H9 (cell line): ENCODE data around the gene TMED6. TPM values are rescaled to one million over a fixed set of nuclear protein-coding genes. Genes with fewer than 3 reads are reported as not detected.

ENCODE experiments used
- DNase-seq: peaks from one replicate; pipeline ENCODE4 v3.0.0-alpha.2; 2017
- H2AFZ ChIP-seq: one replicate; pipeline ENCODE4 v1.6.1; 2013; ENCODE audit warnings: mild to moderate bottlenecking, low read length, control low read depth, moderate library complexity
- H2AK5ac ChIP-seq: 2 replicates; pipeline ENCODE4 v1.6.1; 2013; ENCODE audit warnings: low read length, control low read depth, mixed read lengths; ENCODE audit not compliant: insufficient read length
- H2BK120ac ChIP-seq: one replicate; pipeline ENCODE4 v1.6.1; 2013; ENCODE audit warnings: low read depth, mild to moderate bottlenecking, low read length, control low read depth, inconsistent platforms; ENCODE audit not compliant: poor library complexity, severe bottlenecking
- H2BK12ac ChIP-seq: 2 replicates; pipeline ENCODE4 v1.6.1; 2013; ENCODE audit warnings: low read length, control low read depth, mixed read lengths, low read depth; ENCODE audit not compliant: insufficient read length
- H2BK15ac ChIP-seq: 2 replicates; pipeline ENCODE4 v1.6.1; 2013; ENCODE audit warnings: low read depth, low read length, control low read depth
- H2BK20ac ChIP-seq: one replicate; pipeline ENCODE4 v1.6.1; 2013; ENCODE audit warnings: low read depth, mild to moderate bottlenecking, low read length, control low read depth, inconsistent platforms; ENCODE audit not compliant: poor library complexity, severe bottlenecking
- H2BK5ac ChIP-seq: 2 replicates; pipeline ENCODE4 v1.6.1; 2013; ENCODE audit warnings: low read length, control low read depth, mixed read lengths; ENCODE audit not compliant: insufficient read length
- H3K14ac ChIP-seq: 2 replicates; pipeline ENCODE4 v1.6.1; 2013; ENCODE audit warnings: low read length, control low read depth; ENCODE audit not compliant: insufficient read depth
- H3K18ac ChIP-seq: 2 replicates; pipeline ENCODE4 v1.6.1; 2013; ENCODE audit warnings: low read depth, mild to moderate bottlenecking, mixed read lengths, low read length, control low read depth; ENCODE audit not compliant: insufficient read length
- H3K23ac ChIP-seq: 2 replicates; pipeline ENCODE4 v1.6.1; 2013; ENCODE audit warnings: low read length, control low read depth, mixed read lengths, low read depth; ENCODE audit not compliant: insufficient read length
- H3K23me2 ChIP-seq: 2 replicates; pipeline ENCODE4 v1.6.1; 2013; ENCODE audit warnings: low read depth, mild to moderate bottlenecking, mixed read lengths, low read length, control low read depth; ENCODE audit not compliant: insufficient read length, poor library complexity, severe bottlenecking
- H3K27ac ChIP-seq: 2 replicates; pipeline ENCODE4 v1.5.1; 2013; ENCODE audit warnings: low read length, control low read depth, mixed read lengths, low read depth; ENCODE audit not compliant: insufficient read length
- H3K27me3 ChIP-seq: 2 replicates; pipeline ENCODE4 v1.6.1; 2013; ENCODE audit warnings: low read length, control low read depth, inconsistent platforms; ENCODE audit not compliant: insufficient read depth
- H3K4ac ChIP-seq: 2 replicates; pipeline ENCODE4 v1.6.1; 2013; ENCODE audit warnings: low read depth, mild to moderate bottlenecking, control low read depth, inconsistent platforms, low read length, moderate library complexity
- H3K4me1 ChIP-seq: 2 replicates; pipeline ENCODE4 v1.6.1; 2013; ENCODE audit warnings: low read length, control low read depth, inconsistent platforms; ENCODE audit not compliant: insufficient read depth
- H3K4me2 ChIP-seq: 2 replicates; pipeline ENCODE4 v1.6.1; 2013; ENCODE audit warnings: low read length, control low read depth, mixed read lengths; ENCODE audit not compliant: insufficient read length, insufficient read depth
- H3K56ac ChIP-seq: 2 replicates; pipeline ENCODE4 v1.6.1; 2013; ENCODE audit warnings: low read depth, mild to moderate bottlenecking, mixed read lengths, low read length, control low read depth; ENCODE audit not compliant: insufficient read length
- H3K79me1 ChIP-seq: 2 replicates; pipeline ENCODE4 v1.6.1; 2013; ENCODE audit warnings: low read depth, mild to moderate bottlenecking, moderate library complexity, low read length, control low read depth, inconsistent platforms; ENCODE audit not compliant: insufficient read depth, poor library complexity, severe bottlenecking
- H3K79me2 ChIP-seq: 2 replicates; pipeline ENCODE4 v1.6.1; 2013; ENCODE audit warnings: low read length, control low read depth, inconsistent platforms; ENCODE audit not compliant: insufficient read depth
- H3K9ac ChIP-seq: 2 replicates; pipeline ENCODE4 v1.6.1; 2013; ENCODE audit warnings: low read length, control low read depth, mixed read lengths; ENCODE audit not compliant: insufficient read length; ENCODE audit errors: extremely low read depth
- H3K9me3 ChIP-seq: one replicate; pipeline ENCODE4 v1.6.1; 2013; ENCODE audit warnings: low read depth, low read length, inconsistent platforms; ENCODE audit not compliant: control insufficient read depth
- H3T11ph ChIP-seq: one replicate; pipeline ENCODE4 v1.6.1; 2013; ENCODE audit warnings: mild to moderate bottlenecking, low read length, control low read depth, inconsistent platforms
- H4K20me1 ChIP-seq: one replicate; pipeline ENCODE4 v1.6.1; 2013; ENCODE audit not compliant: control insufficient read depth, insufficient read length, insufficient read depth
- H4K5ac ChIP-seq: 2 replicates; pipeline ENCODE4 v1.6.1; 2013; ENCODE audit warnings: low read depth, mild to moderate bottlenecking, mixed read lengths, low read length, control low read depth; ENCODE audit not compliant: insufficient read length
- H4K8ac ChIP-seq: replicated peaks from 2 replicates; pipeline ENCODE4 v1.6.1; 2013; ENCODE audit warnings: low read length, control low read depth, mixed read lengths, low read depth; ENCODE audit not compliant: insufficient read length
- H4K91ac ChIP-seq: 2 replicates; pipeline ENCODE4 v1.6.1; 2013; ENCODE audit warnings: low read depth, mild to moderate bottlenecking, moderate library complexity, mixed read lengths, low read length, control low read depth; ENCODE audit not compliant: insufficient read length
- H3K27ac Mint-ChIP-seq, 3 experiments: 2 replicates in 2 of 3; 3 replicates in 1 of 3; pipeline ENCODE4 v1.8.0; 2020 to 2021; ENCODE audit warnings: mixed read lengths in 3 of 3, mild to moderate bottlenecking in 1 of 3, moderate library complexity in 1 of 3
- H3K27me3 Mint-ChIP-seq: 2 replicates; pipeline ENCODE4 v1.8.0; 2021; ENCODE audit warnings: low read depth, mild to moderate bottlenecking, moderate library complexity, mixed read lengths
- H3K36me3 Mint-ChIP-seq, 3 experiments: 2 replicates in 2 of 3; 3 replicates in 1 of 3; pipeline ENCODE4 v1.8.0; 2020 to 2021; ENCODE audit warnings: low read depth in 3 of 3, mixed read lengths in 3 of 3; ENCODE audit not compliant: insufficient read depth in 1 of 3
- H3K4me1 Mint-ChIP-seq, 2 experiments: 2 replicates each; pipeline ENCODE4 v1.8.0; 2020; ENCODE audit warnings: mixed read lengths in 2 of 2
- H3K4me3 Mint-ChIP-seq, 2 experiments: 2 replicates in 1 of 2; 3 replicates in 1 of 2; pipeline ENCODE4 v1.8.0; 2020 to 2021; ENCODE audit warnings: mild to moderate bottlenecking in 2 of 2, mixed read lengths in 2 of 2, moderate library complexity in 1 of 2
- H3K9me3 Mint-ChIP-seq, 2 experiments: 2 replicates in 1 of 2; 3 replicates in 1 of 2; pipeline ENCODE4 v1.8.0; 2020; ENCODE audit warnings: mild to moderate bottlenecking in 2 of 2, mixed read lengths in 2 of 2, moderate library complexity in 1 of 2
- WGBS: extraction: QIAGEN DNeasy Blood & Tissue Kit; methylation state at CpG from one replicate; pipeline ENCODE4 v1.1.7; 2013; ENCODE audit warnings: missing lambda C conversion rate, low lambda C conversion rate, mixed read lengths; ENCODE audit not compliant: insufficient read length; ENCODE audit errors: extremely low coverage; 5-methylcytosine and 5-hydroxymethylcytosine counted together
- total RNA-seq: library from RNA; stranded (reverse); gene quantifications from 2 replicates; pipeline ENCODE4 v1.2.1, GENCODE V29; 2021
- TF ChIP-seq, protein P1 (sequence below): fragments of 200-600 bp; sonication (generic); conservative IDR thresholded peaks from 3 replicates; pipeline ENCODE4 v1.8.0; 2021; ENCODE audit warnings: antibody characterized with exemption, mild to moderate bottlenecking

The TMED6 gene
- total RNA-seq, 1 experiment from 2014 or later: 0.31 TPM

DNA sequence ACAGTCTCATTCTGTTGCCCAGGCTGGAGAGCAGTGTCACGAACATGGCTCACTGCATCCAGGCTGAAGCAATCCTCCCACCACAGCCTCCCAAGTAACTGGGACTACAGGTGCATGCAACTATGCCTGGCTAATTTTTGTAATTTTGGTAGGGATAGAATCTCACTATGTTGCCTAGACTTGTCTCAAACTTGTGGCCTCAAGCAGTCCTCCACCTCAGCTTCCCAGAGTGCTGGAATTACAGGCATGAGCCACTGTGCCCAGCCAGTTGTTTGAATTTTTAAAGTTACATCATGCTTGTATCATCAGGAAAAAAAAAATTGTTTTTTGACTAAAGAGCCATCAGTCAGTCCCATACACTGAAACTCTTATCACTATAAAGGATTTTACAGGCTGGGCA is 57.5 kb downstream of the TMED6 start:
- no peak overlapping the region for H3K18ac ChIP-seq
- no peak overlapping the region for H3K27ac ChIP-seq
- H3K79me1 ChIP-seq: no peaks in the 10 kb centered on the region
- H3K23ac ChIP-seq: no peak overlapping the region
- H4K20me1 ChIP-seq: no peaks in the 10 kb centered on the region
- no peak overlapping the region for H3K4me2 ChIP-seq
- H3K9me3 ChIP-seq: no peaks in the 10 kb centered on the region
- Mint-ChIP-seq H3K9me3 (no peaks in the 10 kb centered on the region), H3K4me1 (no peaks in the 10 kb centered on the region), H3K27me3 (no peaks in the 10 kb centered on the region), H3K36me3 (peaks cover 0 to 5% (median 2%) of the 10 kb centered on the region in 3 experiments; a peak in 4 of 7 replicates), H3K4me3 (no peak overlapping the region), H3K27ac (no peak overlapping the region)
- H3K9ac ChIP-seq: no peak overlapping the region
- H3K56ac ChIP-seq: no peak overlapping the region
- no peak overlapping the region for H2BK20ac ChIP-seq
- no peak overlapping the region for H4K5ac ChIP-seq
- H2AK5ac ChIP-seq: no peak overlapping the region
- H3K4ac ChIP-seq: no peak overlapping the region
- TF ChIP-seq, protein P1, sequence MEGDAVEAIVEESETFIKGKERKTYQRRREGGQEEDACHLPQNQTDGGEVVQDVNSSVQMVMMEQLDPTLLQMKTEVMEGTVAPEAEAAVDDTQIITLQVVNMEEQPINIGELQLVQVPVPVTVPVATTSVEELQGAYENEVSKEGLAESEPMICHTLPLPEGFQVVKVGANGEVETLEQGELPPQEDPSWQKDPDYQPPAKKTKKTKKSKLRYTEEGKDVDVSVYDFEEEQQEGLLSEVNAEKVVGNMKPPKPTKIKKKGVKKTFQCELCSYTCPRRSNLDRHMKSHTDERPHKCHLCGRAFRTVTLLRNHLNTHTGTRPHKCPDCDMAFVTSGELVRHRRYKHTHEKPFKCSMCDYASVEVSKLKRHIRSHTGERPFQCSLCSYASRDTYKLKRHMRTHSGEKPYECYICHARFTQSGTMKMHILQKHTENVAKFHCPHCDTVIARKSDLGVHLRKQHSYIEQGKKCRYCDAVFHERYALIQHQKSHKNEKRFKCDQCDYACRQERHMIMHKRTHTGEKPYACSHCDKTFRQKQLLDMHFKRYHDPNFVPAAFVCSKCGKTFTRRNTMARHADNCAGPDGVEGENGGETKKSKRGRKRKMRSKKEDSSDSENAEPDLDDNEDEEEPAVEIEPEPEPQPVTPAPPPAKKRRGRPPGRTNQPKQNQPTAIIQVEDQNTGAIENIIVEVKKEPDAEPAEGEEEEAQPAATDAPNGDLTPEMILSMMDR: no peak
- no peak overlapping the region for H4K8ac ChIP-seq
- no peak overlapping the region for H2BK12ac ChIP-seq
- no peaks in the 10 kb centered on the region for H3K4me1 ChIP-seq
- no peaks in the 10 kb centered on the region for H3K23me2 ChIP-seq
- H2BK15ac ChIP-seq: no peak overlapping the region
- no peak overlapping the region for H2BK5ac ChIP-seq
- no CpG with 5 or more reads among the region's 1 CpG for WGBS
- no peaks in the 10 kb centered on the region for H3K79me2 ChIP-seq
- H3K27me3 ChIP-seq: no peaks in the 10 kb centered on the region
- no peak overlapping the region for H3T11ph ChIP-seq
- H2BK120ac ChIP-seq: no peak overlapping the region
- H4K91ac ChIP-seq: no peak overlapping the region
- DNase-seq: no peak
- no peak overlapping the region for H3K14ac ChIP-seq
- H2AFZ ChIP-seq: no peak overlapping the region
